Aorta (tissue), 5 donors: ENCODE data around the gene ECHDC3. TPM values are rescaled to one million over a fixed set of nuclear protein-coding genes. Genes with fewer than 3 reads are reported as not detected.
"Not testable (repeated sequence)": the region's sequence is repeated elsewhere in the genome, so short reads cannot be mapped to it uniquely, and the experiment has no call there.

Experiments used
- ATAC-seq: fragments of 200-7000 bp; cut with Tn5 transposase; one replicate; pipeline ENCODE4 v1.9.1; 2022; ENCODE audit warnings: moderate library complexity; ENCODE audit not compliant: low FRiP score
- DNase-seq, 2 donors: peaks; one replicate each; pipeline ENCODE4 v3.0.0-alpha.2; 2020
- H3K27ac ChIP-seq, 2 donors: one replicate each; pipeline ENCODE4 v1.5.1; 2013; ENCODE audit warnings: low read length in 2 of 2, mild to moderate bottlenecking in 2 of 2, moderate library complexity in 2 of 2, control low read depth in 1 of 2, inconsistent platforms in 1 of 2, low read depth in 1 of 2
- H3K27me3 ChIP-seq, 2 donors: one replicate each; pipeline ENCODE4 v1.6.1; 2013; ENCODE audit warnings: control low read depth in 1 of 2, low read length in 1 of 2, mild to moderate bottlenecking in 1 of 2, moderate library complexity in 1 of 2; ENCODE audit not compliant: insufficient read depth in 2 of 2, control insufficient read depth in 1 of 2
- H3K36me3 ChIP-seq, 2 donors: one replicate each; pipeline ENCODE4 v1.6.1; 2013; ENCODE audit warnings: control low read depth in 1 of 2, low read length in 1 of 2, mild to moderate bottlenecking in 1 of 2; ENCODE audit not compliant: insufficient read depth in 2 of 2, control insufficient read depth in 1 of 2
- H3K4me1 ChIP-seq, 2 donors: one replicate each; pipeline ENCODE4 v1.6.1; 2013; ENCODE audit warnings: low read length in 2 of 2, control low read depth in 1 of 2, mild to moderate bottlenecking in 1 of 2, moderate library complexity in 1 of 2; ENCODE audit not compliant: insufficient read depth in 2 of 2, control insufficient read depth in 1 of 2
- H3K4me3 ChIP-seq, 2 donors: one replicate each; pipeline ENCODE4 v1.5.1; 2013; ENCODE audit warnings: low read length in 2 of 2, control low read depth in 1 of 2, mild to moderate bottlenecking in 1 of 2
- H3K9me3 ChIP-seq: one replicate; pipeline ENCODE4 v1.6.1; 2013; ENCODE audit warnings: mild to moderate bottlenecking, low read length; ENCODE audit not compliant: control insufficient read depth
- WGBS, 2 donors: extraction: QIAGEN DNeasy Blood & Tissue Kit; methylation state at CpG; one replicate each; pipeline ENCODE4 v1.1.7; 2013; 5-methylcytosine and 5-hydroxymethylcytosine counted together
- intact Hi-C, 2 donors: fragments of 100-400 bp; cut with DNase I; formaldehyde crosslinking; loops; one replicate each; pipeline versions ENCODE4 v1.14.2 to v1.15.0; 2022
- polyA plus RNA-seq, 2 donors: library from polyadenylated mRNA; stranded (reverse); fragments of 200-250 nt; gene quantifications; one replicate each; pipeline ENCODE4 v1.2.3, GENCODE V29; 2013
- total RNA-seq, 2 donors: library from RNA; stranded (reverse); fragmentation: NEBNext Ultra II Directional; extraction: Animal tissue kit (Norgen Biotek cat#: 25700); gene quantifications; one replicate each; pipeline ENCODE4 v1.2.1, GENCODE V29; 2021
- donor health status: healthy with polysubstance abuse.
- donor health status: Bipolar disorder and iron deficiency.
- donor health status: DM: no; HTN: no; CAD: no.
- donor health status: DM: no; HTN: no; CAD: no.
- donor health status: DM: yes; HTN: yes; CAD: no.

Gene ECHDC3
- total and polyA plus RNA-seq, 4 donors, result 6.0 to 10.1 (median 8.5) TPM

DNA sequence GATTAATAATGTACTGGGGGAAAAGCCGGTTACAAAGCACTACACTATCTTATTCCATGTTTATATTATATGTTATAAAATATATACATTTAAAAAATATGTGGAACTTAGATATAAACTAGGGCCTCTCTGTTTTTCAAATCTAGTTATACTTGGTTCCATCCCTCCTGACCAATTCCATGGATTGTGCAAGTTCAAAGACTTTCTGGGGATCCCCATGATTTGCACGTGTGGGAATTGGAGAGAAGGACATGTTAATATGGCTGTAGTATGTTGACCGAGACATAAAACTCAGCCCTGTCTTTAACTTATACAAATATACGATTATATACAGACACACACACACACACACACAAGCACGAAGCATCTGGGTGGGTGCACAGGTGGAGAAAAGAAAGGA lies 18.8 kb upstream of the ECHDC3 start:
- H3K9me3 ChIP-seq, result no peaks in the 10 kb centered on the region
- H3K4me3 ChIP-seq, result no peak overlapping the region
- no peaks in the 10 kb centered on the region for H3K27me3 ChIP-seq
- intact Hi-C loops, result loop anchor here in 1 of 2 donors (10.0 kb wide), 1 partner anchor 209 kb away; no protein-coding TSS in a partner anchor
- DNase-seq (no peak), ATAC-seq (no peak)
- no peak overlapping the region for H3K27ac ChIP-seq
- 89 to 93% methylated on average over 5 of the region's 5 CpGs for WGBS, 2 donors
- H3K36me3 ChIP-seq, result no peaks in the 10 kb centered on the region
- H3K4me1 ChIP-seq, result no peaks in the 10 kb centered on the region

DNA sequence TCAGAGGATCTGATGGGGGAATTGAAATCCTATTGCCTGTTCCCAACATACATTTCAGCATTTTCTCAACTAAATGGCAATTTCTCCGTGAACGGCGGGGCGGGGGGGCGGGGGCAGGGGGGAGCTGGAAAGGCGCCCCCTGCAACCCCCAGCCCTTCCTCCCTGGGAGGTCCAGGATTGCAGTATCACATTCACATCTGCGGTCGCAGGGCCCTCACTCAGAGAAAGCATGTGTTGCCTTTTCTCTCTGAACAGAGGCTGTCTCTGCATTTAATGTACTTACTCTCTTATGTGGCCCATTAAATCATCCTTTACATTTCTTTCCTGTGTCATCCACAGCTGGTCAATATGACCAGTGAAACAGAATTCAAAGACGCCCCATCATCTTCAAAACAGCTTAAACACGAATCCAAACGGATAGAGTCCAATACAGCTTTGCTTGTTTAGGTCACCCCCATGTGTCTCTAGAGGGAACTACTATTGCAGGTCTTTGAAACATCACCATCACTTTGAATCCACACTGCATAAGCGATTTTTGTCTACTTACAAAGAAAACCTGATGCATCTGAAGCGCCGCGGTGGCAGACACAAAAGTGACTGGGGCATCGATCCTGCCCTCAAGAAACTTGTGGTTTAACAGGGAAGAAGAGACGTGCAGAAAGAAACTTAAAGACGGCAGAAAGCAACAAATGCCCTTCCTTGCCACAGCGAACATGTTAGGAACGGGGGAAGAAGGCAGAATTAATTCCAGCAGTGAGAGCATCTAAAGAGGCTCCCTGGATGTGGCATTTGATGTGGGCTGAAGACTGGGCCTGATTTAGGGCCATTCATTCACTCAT lies 17.0 kb upstream of the ECHDC3 start:
- intact Hi-C loops, result loop anchor here (1.0 to 10.0 kb wide), 2 partner anchors 210 kb away; no protein-coding TSS in a partner anchor
- Histone ChIP-seq H3K9me3 (no peaks in the 10 kb centered on the region), H3K4me3 (no peak overlapping the region), H3K27me3 (no peaks in the 10 kb centered on the region), H3K36me3 (no peaks in the 10 kb centered on the region), H3K27ac (no peak overlapping the region), H3K4me1 (no peaks in the 10 kb centered on the region)
- ATAC-seq (no peak), DNase-seq (no peak)
- WGBS, 2 donors, result 60 to 65% methylated on average over 20 of the region's 20 CpGs

DNA sequence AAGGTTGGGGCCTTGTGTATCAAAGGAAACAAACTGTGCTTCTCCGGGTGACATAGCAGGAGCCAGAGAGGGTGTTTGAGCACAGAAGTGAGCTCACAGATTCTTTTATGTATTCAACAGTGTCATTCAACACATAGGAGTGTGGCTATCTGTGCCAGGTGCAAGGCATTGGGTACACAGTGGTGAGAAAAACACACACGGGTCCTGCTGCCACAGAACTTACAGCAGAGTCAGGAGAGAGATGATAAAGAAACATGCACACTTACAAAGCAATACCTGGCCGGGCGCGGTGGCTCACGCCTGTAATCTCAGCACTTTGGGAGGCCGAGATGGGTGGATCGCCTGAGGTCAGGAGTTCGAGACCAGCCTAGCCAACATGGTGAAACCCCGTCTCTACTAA lies 16.3 kb upstream of the ECHDC3 start:
- Histone ChIP-seq H3K4me1 (no peaks in the 10 kb centered on the region), H3K36me3 (no peaks in the 10 kb centered on the region), H3K9me3 (no peaks in the 10 kb centered on the region), H3K27ac (no peak overlapping the region), H3K4me3 (no peak overlapping the region), H3K27me3 (no peaks in the 10 kb centered on the region)
- no peak for DNase-seq
- intact Hi-C loops, result loop anchor here (1.0 to 10.0 kb wide), 2 partner anchors 211 kb away; no protein-coding TSS in a partner anchor
- no peak for ATAC-seq
- WGBS, 2 donors, result 89 to 95% methylated on average over 10 of the region's 10 CpGs

DNA sequence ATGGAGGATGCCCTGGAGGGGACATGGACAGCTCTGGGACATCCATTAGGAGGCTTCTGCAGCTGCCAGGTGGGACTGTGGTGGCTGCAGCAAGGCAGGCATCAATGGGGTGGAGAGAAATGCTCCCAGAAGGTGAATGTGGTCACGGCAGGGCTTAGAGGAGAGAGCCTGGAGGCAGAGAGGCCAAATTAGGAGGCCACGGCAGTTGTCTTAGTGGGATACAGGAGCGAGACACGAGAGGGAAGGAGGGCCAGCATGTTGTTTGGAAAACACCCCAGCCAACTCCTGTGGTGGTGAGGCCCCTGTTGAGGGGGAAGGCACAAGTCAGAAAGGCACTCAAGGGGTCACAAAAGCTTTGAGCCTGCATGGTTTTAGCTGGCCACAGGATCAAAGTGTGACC lies 14.6 kb upstream of the ECHDC3 start:
- Histone ChIP-seq H3K27me3 (no peaks in the 10 kb centered on the region), H3K4me1 (no peaks in the 10 kb centered on the region), H3K9me3 (no peaks in the 10 kb centered on the region), H3K36me3 (no peaks in the 10 kb centered on the region), H3K27ac (no peak overlapping the region), H3K4me3 (no peak overlapping the region)
- ATAC-seq, result no peak
- intact Hi-C loops, result loop anchor here in 1 of 2 donors (10.0 kb wide), 1 partner anchor 213 kb away; no protein-coding TSS in a partner anchor
- WGBS, 2 donors, result 88 to 92% methylated on average over 4 of the region's 4 CpGs
- no peak for DNase-seq

DNA sequence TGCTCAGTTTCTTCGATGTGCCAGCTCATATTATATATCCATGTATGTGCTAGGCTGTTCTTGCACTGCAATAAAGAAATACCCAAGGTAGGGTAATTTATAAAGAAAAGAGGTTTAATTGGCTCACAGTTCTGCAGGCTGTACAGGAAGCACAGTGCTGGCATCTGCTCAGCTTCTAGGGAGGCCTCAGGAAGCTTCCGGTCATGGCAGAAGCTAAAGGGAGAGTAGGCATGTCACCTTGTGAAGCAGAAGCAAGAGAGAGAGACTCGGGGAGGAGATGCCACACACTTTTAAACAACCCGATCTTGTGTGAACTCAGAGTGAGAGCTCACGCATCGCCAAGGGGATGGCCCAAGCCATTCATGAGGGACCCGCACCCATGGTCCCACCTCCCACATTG lies 13.8 kb upstream of the ECHDC3 start:
- H3K27ac ChIP-seq, result no peak overlapping the region
- no peaks in the 10 kb centered on the region for H3K27me3 ChIP-seq
- intact Hi-C loops, result loop anchor here in 1 of 2 donors (10.0 kb wide), 1 partner anchor 214 kb away; no protein-coding TSS in a partner anchor
- WGBS, 2 donors, result 96 to 98% methylated on average over 7 of the region's 7 CpGs
- H3K4me3 ChIP-seq, result no peak overlapping the region
- no peak for ATAC-seq
- DNase-seq, result no peak
- H3K36me3 ChIP-seq, result no peaks in the 10 kb centered on the region
- no peaks in the 10 kb centered on the region for H3K4me1 ChIP-seq
- H3K9me3 ChIP-seq, result no peaks in the 10 kb centered on the region

DNA sequence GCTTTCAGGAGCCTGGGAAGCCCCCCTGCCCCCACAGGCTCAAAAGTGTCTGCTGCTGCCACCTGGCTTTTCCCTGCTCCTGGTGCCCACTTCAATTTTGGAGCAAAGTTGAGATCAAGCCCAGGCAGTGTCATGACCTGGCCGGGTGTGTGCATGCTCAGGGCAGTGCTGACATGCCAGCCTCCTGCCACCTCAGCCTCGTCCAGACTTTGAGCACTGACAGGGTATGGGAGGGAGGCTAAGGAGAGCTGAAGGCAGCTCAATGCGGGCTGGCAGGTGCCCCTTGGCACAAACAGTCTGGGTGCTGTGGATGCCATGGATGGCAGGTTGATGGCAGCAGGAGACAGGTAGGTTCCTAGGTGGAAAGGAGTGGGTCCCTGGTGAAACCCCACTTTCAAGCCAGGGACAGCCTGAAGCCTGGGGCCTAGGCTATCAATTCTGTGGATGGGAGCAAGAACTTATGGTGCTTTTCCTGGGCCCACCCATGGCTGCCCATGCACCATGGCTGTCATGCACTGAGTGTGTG lies 12.3 kb upstream of the ECHDC3 start:
- ATAC-seq (no peak), DNase-seq (no peak)
- no peak overlapping the region for H3K27ac ChIP-seq
- H3K4me1 ChIP-seq, result no peaks in the 10 kb centered on the region
- WGBS, 2 donors, result 75 to 79% methylated on average over 3 of the region's 3 CpGs
- no peaks in the 10 kb centered on the region for H3K9me3 ChIP-seq
- no peak overlapping the region for H3K4me3 ChIP-seq
- H3K36me3 ChIP-seq, result no peaks in the 10 kb centered on the region
- intact Hi-C loops, result loop anchor here in 1 of 2 donors (10.0 kb wide), 1 partner anchor 215 kb away; no protein-coding TSS in a partner anchor
- no peaks in the 10 kb centered on the region for H3K27me3 ChIP-seq

DNA sequence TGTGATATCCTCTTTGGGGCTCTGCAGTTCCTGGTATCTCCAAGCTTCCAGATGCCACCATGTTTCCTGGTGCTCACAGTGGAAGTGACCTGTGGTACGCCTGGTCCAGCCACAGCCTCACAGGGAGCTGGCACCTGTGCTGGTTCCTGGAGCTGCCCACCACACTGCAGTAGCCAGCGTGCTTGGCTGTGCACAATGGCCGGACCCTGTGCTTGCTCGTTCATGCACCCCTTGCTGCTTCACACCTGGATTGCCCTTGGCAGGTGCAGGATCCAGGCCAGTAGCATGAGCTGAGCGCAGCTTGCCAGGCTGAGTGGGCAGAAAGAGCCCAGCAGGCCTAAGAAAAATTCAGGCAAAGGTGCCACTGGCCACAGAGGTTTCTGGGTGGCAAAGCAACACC lies 11.4 kb upstream of the ECHDC3 start:
- WGBS, 2 donors, result 95 to 100% methylated on average over 5 of the region's 5 CpGs
- Histone ChIP-seq H3K9me3 (no peaks in the 10 kb centered on the region), H3K4me3 (no peak overlapping the region), H3K27me3 (no peaks in the 10 kb centered on the region), H3K27ac (no peak overlapping the region), H3K4me1 (no peaks in the 10 kb centered on the region), H3K36me3 (no peaks in the 10 kb centered on the region)
- intact Hi-C loops, result no loop called here
- no peak for ATAC-seq
- DNase-seq, result no peak

DNA sequence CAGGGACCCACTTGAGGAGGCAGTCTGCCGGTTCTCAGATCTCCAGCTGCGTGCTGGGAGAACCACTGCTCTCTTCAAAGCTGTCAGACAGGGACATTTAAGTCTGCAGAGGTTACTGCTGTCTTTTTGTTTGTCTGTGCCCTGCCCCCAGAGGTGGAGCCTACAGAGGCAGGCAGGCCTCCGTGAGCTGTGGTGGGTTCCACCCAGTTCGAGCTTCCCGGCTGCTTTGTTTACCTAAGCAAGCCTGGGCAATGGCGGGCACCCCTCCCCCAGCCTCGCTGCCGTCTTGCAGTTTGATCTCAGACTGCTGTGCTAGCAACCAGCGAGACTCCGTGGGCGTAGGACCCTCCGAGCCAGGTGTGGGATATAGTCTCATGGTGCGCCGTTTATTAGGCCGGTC lies 5.4 kb upstream of the ECHDC3 start:
- DNase-seq, intact Hi-C loops, H3K27ac ChIP-seq, H3K4me1 ChIP-seq, ATAC-seq, H3K36me3 ChIP-seq, H3K9me3 ChIP-seq, H3K27me3 ChIP-seq, H3K4me3 ChIP-seq: not testable (repeated sequence)
- WGBS, 2 donors, result 67% methylated on average over 2 of the region's 15 CpGs; no CpG with 5 or more reads in 1 of the 2 donors
